ENCODE measurements around the gene POU2F2.

Gene POU2F2

DNA sequence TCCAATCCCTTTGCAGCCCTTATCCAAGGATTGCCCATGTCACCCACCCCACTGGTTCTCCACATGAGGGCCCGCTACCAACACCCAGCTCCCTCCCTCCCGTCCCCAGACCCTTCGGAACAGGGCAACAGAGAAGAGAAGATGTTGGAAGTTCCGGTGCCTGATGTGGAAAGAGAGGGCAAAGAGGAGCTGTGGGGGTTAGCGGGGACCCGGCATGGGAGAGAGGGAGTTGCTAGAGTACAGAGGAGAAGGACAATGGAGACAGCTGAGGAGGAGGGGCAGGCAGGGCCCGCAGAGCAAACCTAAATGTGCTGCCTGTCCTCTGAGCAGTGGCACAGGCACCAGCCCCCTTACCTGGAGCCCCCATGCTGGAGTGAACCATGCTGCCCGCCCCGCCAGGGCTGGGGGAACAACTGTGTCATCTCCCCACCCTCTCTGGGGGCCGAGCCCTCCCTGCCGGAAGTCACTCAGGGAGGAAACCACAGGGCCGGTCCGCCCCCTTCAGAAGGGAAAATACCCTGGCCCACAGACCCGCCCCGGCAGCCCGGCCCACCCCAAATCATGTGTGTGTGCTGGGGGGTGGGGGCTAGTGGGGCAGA, at the start of gene POU2F2:
Gene POU2F2, minus strand, starts transcription at position 417 of the 599 bp plus-strand sequence. Its CDS starts 35 bp downstream, at position 382.
- peak; percentile 79 for DNase-seq (ENCODE audit: low read depth, low spot score)

- DNase-seq (ENCODE audit: low read depth, low spot score) = no peak
These were observed 46.8 kb upstream of the POU2F2 start for GRCh38 chr19:42178791-42179674.

DNA sequence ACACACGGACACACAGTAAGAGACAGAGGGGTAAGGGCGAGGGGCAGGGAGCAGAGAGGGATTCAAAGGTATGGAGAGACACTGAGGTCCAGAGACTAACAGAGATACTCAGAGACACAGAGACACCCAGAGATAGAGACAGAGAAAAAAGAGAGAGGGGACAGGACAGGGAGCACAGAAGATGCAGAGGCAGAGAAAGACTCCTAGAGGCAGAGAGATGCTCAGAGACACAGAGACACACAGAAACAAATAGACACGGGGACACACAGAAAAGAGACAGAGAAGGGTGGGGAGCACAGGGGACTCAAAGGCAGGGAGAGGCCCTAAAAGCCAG, 45.4 kb upstream of the POU2F2 start:
- no peak for DNase-seq (ENCODE audit: low read depth, low spot score)

DNA sequence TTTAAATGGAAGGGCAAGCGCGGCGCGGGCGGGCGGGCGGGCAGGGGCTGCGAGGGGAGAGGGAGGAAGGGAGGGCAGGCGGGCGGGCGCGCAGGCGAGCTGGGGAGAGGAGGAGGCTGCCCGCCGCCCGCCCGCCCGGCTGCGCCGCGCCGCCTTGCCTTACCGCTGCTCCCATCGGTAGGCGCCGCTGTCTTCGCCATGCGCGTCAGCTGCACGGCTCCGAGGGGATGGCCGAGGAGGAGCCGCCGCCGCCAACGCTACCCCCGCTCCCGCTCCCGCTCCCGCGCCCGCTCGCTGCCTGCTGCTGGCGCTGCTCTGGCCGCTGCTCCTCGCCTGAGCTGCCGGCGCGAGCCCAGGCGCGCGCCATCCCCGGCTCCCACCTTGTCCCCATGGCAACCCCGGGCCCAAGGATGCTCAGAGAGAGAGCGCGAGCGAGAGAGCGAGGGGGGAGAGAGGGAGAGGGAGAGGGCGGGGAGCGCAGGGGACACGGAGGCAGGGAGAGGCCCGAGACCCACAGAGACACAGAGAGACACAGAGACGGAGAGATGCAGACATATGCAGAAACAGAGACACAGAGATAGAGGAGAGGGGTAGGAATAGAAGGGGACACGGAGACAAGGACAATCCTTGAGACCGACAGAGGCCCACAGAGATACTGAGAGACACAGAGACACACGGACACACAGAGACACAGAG, 44.9 kb upstream of the POU2F2 start:
- DNase-seq (ENCODE audit: low read depth, low spot score) = peak; percentile 46

DNA sequence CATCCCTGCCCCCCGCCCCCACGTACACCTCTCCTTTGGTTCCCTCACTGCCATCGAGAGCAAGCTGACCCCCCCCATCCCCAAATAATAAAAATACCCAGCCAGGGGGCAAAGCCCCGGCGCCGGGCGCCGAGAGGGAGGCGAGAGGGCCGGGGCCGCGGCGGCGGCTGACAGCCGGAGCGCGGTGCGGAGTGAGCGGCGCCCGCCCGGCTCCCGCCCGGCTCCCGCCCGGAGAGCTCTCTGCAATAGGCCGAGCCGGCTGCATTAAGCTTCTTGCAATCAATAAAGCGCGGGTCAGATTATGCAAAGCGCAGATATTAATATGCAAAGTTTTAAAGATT, 44.4 kb upstream of the POU2F2 start:
- no peak for DNase-seq (ENCODE audit: low read depth, low spot score)

DNA sequence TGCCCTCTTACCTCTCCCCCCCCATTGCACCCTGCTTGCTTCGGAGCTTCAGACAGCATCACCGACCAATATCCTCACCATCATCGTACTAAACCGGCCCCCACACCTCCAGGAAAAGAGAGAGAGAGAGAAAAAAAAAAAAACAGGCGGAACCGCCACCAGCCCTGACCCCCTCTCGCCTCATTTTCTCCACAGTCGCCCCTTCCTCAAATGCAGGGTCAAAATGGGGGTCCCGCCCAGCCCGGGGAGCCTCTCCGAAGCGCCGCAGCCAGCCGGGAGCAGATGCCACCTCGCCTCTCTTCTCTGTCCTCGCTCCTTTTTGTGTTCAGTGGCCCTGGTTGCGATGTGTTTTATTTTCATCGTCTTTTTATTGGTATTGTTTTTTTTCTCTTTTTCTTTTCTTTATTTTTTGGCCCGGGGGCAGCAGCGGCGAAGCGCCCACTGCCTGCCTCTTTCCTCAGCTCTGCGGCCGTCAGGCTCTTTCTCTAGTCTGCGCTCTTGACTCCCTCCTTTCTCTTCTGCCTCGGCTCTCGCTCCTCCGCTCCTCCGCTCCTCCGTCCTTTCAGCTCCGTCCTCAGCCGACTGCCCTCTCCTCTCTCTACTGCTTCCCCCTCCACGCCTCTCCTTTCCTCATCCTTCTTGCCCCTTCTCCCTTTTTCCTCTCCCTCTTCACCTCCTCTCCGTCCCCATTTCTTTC, 43.9 kb upstream of the POU2F2 start:
- DNase-seq (ENCODE audit: low read depth, low spot score) = no peak

DNA sequence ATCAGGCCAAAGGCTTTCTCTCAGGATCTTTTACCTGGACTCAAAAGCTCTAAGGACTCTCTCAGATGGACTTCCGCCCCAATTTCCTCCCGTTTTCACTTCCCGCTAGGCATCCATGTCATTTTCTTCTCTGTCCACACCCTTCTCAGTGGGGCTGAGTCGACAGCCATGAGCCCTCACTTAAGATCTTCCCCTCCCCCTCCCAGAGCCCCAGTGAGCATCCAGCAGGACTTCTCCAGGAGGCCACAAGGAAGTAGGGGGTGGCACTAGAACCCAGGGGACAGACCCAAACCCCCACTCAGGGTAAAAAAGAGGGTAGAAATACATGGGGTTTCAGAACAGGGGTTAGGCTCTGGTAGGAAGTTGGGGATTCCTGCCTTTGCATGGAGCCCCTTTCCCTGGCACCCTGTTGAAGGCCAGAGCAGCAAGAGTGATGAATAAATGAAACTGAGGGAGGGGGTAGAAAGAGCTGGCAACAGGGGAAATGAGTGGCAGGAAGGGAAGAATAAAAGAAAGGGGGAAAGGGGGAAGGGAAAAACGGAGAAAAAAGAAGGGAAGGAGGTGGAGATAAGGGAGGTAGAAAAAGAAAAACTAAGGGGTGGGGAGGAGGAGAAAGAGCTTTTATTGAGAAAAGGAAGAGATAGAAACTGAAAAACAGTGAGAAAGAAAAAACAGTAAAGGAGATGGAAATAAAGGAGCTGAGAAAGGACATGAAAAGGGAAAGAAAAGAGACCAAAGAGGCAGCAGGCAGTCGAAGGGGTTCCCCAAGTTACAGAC, 42.9 kb upstream of the POU2F2 start:
- no peak for DNase-seq (ENCODE audit: low read depth, low spot score)

DNA sequence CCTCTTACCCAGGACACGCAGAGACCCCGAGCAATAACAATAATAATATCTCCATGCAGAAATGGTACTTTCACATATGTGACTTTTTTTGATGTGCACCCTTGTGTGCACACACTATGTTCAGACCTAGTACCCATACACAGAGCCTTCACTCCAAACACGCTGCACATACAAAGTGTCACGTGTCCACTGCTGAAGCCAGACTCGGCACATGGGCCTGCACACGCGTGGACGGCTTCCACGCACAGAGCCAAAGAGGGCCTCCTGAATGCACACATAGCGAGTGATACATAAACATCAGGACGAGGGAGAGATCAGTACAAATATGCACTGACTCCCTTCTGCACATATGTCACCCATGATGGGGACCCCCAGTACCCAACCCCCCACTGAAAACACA, 41.9 kb upstream of the POU2F2 start:
- DNase-seq (ENCODE audit: low read depth, low spot score) = no peak

GRCh38 chr19:42173695-42174094, 41.4 kb upstream of the POU2F2 start:
- DNase-seq (ENCODE audit: low read depth, low spot score) = no peak

DNA sequence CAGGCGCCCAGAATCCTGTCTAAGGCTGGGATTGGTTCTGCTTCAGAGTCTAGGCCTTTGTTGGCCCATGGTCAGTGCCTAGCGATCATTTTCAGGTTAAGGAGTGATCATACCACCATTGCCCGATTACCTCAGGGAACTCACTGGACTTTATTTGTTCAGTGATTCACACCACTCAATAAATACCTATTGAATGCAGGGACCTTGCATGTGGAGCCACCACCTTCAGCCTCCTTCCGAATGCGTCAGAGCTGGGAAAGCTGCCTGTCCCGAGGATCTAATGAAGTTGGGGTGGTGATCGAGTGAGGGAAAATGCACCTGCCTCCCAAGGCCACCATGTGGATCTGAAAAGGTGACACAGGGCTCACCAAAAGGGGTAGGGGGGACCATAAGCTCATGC, 40.0 kb upstream of the POU2F2 start:
- no peak for DNase-seq (ENCODE audit: low read depth, low spot score)

GRCh38 chr19:42170715-42171114, 38.5 kb upstream of the POU2F2 start:
- DNase-seq (ENCODE audit: low read depth, low spot score) = no peak

DNA sequence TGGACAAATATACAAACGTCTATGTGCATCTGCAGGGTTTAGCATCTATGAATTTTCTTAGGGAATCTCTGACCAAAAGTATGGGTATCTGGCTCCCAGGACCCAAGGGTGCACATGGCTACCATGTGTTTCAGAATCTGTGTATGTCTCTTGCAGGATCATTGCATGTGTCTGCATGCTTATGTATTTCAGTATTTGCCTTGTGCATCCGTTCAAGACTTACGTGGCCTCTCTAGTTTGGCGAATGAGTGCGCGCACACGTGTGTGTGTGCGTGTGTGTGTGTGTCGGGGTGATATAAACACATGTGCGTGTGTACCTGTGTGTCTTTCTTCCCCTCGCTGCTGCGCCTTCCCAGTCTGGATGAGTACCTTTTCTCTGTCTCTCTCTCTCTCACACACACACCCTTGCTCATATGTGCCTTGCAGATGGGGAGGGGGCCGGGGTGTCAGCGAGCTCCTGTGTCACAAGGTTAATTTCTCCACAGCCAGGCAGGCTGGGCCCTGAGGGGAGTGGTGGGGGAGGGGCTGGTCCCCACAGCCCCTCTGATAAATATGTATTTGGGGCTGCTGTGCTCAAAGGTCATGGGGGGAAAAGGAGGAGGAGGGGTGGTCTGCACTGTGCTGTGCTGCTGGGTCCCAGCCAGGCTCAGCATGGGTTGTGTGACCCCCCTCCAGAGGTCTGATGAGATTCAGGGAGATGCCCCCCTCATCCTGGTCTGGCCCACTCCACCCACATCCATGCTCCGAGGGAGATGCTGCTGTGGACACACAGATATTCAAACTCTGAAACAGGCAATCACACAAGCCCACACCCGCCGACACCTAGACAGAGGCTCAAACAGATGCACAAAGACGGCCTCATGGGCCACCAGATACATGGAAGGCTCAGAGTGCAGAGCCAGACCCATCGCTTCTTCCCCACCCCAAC, 37.5 kb upstream of the POU2F2 start:
- no peak for DNase-seq (ENCODE audit: low read depth, low spot score)

DNA sequence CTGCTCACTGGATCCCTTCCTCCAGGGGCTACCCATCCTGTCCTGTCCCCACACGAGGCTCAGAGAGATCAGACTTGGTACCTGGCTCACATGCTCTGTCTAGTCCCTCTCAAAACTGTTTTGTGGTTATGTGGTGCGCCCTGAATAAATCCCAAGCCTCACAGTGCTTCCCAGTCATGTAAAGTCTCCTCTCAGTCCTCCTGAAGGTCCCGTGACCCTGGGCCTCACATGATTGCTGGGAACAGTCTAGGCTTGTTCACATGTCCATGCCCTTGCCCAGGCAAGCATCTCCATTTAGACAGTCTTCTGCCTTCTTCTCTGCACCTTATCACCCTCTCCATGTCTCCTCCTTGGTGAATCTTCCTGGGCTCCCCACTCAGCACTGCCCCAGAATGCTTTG, 36.0 kb upstream of the POU2F2 start:
- DNase-seq (ENCODE audit: low read depth, low spot score) = no peak

GRCh38 chr19:42166316-42166715, 34.1 kb upstream of the POU2F2 start:
- no peak for DNase-seq (ENCODE audit: low read depth, low spot score)

GRCh38 chr19:42165146-42165545, 32.9 kb upstream of the POU2F2 start:
- DNase-seq (ENCODE audit: low read depth, low spot score) = no peak

- no peak for DNase-seq (ENCODE audit: low read depth, low spot score)
These were observed 29.5 kb upstream of the POU2F2 start for GRCh38 chr19:42161616-42162263.

DNA sequence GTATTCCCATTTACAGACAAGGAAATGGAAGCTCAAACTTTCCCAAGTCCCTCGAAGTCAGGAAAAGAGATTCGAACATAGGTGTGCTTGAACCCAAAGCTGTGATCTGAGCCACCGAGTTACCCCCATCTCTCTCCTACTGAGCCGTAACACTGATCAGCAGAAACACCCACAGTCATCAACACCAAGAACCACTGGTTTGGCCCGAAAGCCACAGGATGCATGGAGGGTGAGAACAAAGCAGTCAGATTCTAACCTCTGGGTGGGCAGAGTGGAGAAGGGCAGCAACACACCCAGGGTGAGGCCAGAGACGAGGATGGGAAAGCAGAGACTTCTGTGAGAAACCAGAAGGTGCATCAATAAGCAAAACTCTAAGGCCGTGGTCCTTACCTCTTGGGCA, 27.7 kb upstream of the POU2F2 start:
- DNase-seq (ENCODE audit: low read depth, low spot score) = no peak

GRCh38 chr19:42158926-42159325, 26.7 kb upstream of the POU2F2 start:
- no peak for DNase-seq (ENCODE audit: low read depth, low spot score)

GRCh38 chr19:42156571-42156970, 24.3 kb upstream of the POU2F2 start:
- DNase-seq (ENCODE audit: low read depth, low spot score) = no peak

DNA sequence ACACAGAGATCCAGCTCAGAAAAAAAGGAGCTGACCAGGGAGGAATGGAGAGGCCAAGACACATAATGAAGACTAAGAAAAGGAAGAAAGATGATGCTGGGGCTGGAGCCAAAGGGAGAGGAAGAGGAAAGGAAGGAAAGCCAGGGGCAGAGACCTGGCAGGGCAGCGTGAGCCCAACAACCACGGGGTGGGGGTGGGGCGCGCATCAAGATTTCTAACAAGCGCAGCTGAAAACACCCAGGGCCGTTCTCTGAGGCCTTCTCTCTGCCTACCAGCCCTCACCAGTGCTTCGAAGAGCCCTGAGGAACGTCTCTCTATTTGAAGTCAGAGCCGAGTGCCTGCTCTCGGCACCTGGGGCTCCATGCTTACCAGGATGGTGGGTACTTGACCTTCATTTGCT, 23.6 kb upstream of the POU2F2 start:
- no peak for DNase-seq (ENCODE audit: low read depth, low spot score)

Measured in activated naive CD8-positive, alpha-beta T cell treated with anti-CD3 and anti-CD28 coated beads, Interleukin-2, amount 50 U/mL, for 16 hours (primary cell).